Fibroblast of lung (primary cell): Measurements from ENCODE around the gene ANKRD28. TPM values are rescaled to one million over a fixed set of nuclear protein-coding genes. Genes with fewer than 3 reads are reported as not detected.
A peak's percentile ranks its signal among the peaks of the same experiment; 100 is the strongest.

Experiments used
- DNase-seq, 2 donors: peaks; one replicate each; pipeline versions ENCODE4 v3.0.0 to v3.0.0-alpha.2; 2010; ENCODE audit warnings: low read depth in 2 of 2
- H2AFZ ChIP-seq: 2 replicates; pipeline ENCODE4 v1.5.1; 2012; ENCODE audit warnings: low read length, control low read depth, inconsistent platforms
- H3K27ac ChIP-seq: 2 replicates; pipeline ENCODE4 v1.5.1; 2011; ENCODE audit warnings: low read length, control low read depth; ENCODE audit not compliant: insufficient read depth
- H3K27me3 ChIP-seq: 2 replicates; pipeline ENCODE4 v1.5.1; 2011; ENCODE audit warnings: mild to moderate bottlenecking, low read length; ENCODE audit not compliant: control insufficient read depth, insufficient read depth
- H3K36me3 ChIP-seq: 2 replicates; pipeline ENCODE4 v1.5.1; 2011; ENCODE audit warnings: low read length; ENCODE audit not compliant: control insufficient read depth, insufficient read depth
- H3K4me1 ChIP-seq: 2 replicates; pipeline ENCODE4 v1.5.1; 2011; ENCODE audit warnings: low read length; ENCODE audit not compliant: control insufficient read depth, insufficient read depth; ENCODE audit errors: extremely low read depth
- H3K4me2 ChIP-seq: 2 replicates; pipeline ENCODE4 v1.5.1; 2011; ENCODE audit warnings: low read length, control low read depth; ENCODE audit not compliant: insufficient read depth; ENCODE audit errors: extremely low read depth
- H3K4me3 ChIP-seq, 4 experiments: fragments of 200-600 bp in 1 of 4; sonication (generic) in 1 of 4; replicated peaks in 1 of 4; 2 replicates each; pipeline ENCODE4 v1.5.1; 2011 to 2016; ENCODE audit warnings: low read length in 4 of 4, low read depth in 3 of 4, mild to moderate bottlenecking in 3 of 4, control low read depth in 2 of 4, inconsistent platforms in 1 of 4, mixed read lengths in 1 of 4; ENCODE audit not compliant: insufficient read depth in 1 of 4; ENCODE audit errors: control extremely low read depth in 1 of 4
- H3K79me2 ChIP-seq: 2 replicates; pipeline ENCODE4 v1.5.1; 2012; ENCODE audit warnings: mild to moderate bottlenecking, low read length, inconsistent platforms; ENCODE audit not compliant: control insufficient read depth, insufficient read depth
- H3K9ac ChIP-seq: 2 replicates; pipeline ENCODE4 v1.5.1; 2011; ENCODE audit warnings: mild to moderate bottlenecking, low read length, control low read depth; ENCODE audit not compliant: insufficient read depth
- H3K9me3 ChIP-seq: 2 replicates; pipeline ENCODE4 v1.5.1; 2012; ENCODE audit warnings: low read depth, low read length; ENCODE audit not compliant: control insufficient read depth, insufficient read depth
- H4K20me1 ChIP-seq: 2 replicates; pipeline ENCODE4 v1.5.1; 2011; ENCODE audit warnings: low read length; ENCODE audit not compliant: control insufficient read depth, insufficient read depth; ENCODE audit errors: extremely low read depth
- EZH2 ChIP-seq: IDR thresholded peaks from 2 replicates; pipeline ENCODE4 v1.5.1; 2012; ENCODE audit warnings: low read length, control low read depth, mild to moderate bottlenecking; ENCODE audit errors: missing control alignments
- polyA plus RNA-seq, 2 donors: library from polyadenylated mRNA; depleted of rRNA in 1 of 2; stranded (reverse) in 1 of 2; unstranded in 1 of 2; fragments of >200 nt; gene quantifications; 2 replicates each; pipeline ENCODE4 v1.2.1, GENCODE V29; 2011 to 2012; ENCODE audit warnings: missing spikeins in 1 of 2
- total RNA-seq: library from RNA; depleted of rRNA; stranded (reverse); fragments of >200 nt; gene quantifications from 2 replicates; pipeline ENCODE4 v1.2.1, GENCODE V29; 2014
- TF ChIP-seq, protein P1 (sequence below), 2 donors: IDR thresholded peaks in 1 of 2; conservative IDR thresholded peaks in 1 of 2; 1 replicate in 1 of 2; 2 replicates in 1 of 2; pipeline ENCODE4 v1.5.1; 2011 to 2012; ENCODE audit warnings: low read length in 2 of 2, control low read depth in 1 of 2, inconsistent platforms in 1 of 2, low read depth in 1 of 2, mild to moderate bottlenecking in 1 of 2

Gene ANKRD28
- total and polyA plus RNA-seq, 2 donors (not counting 1 experiment from before 2014, with no cell fraction given): 82.3 to 222 TPM

DNA sequence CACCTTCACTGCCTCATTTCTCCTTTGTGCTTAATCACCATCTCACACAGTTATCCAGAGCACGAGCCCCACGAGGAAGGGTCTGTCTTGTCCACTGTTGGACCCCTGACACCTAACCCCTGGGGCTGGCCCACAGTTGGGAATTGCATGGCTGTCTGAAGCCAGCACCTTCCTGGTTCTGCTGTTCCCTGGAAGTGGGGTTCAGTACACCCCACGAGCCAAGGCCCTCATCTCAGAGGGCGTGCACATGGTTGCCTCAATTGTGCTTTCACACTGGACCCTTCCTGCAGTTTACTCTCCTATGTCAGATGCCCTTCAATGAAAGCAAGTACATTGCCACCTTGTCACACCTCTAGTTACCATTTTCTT, 165.6 kb downstream of the ANKRD28 start:
- Histone ChIP-seq H3K4me2 (no peak overlapping the region), H3K27me3 (no peaks in the 10 kb centered on the region), H3K9ac (no peak overlapping the region), H3K4me3 (no peak overlapping the region), H3K79me2 (no peaks in the 10 kb centered on the region), H3K4me1 (peaks cover 40% of the 10 kb centered on the region), H2AFZ (no peak overlapping the region), H3K9me3 (no peaks in the 10 kb centered on the region), H4K20me1 (no peaks in the 10 kb centered on the region), H3K27ac (no peak overlapping the region), H3K36me3 (no peaks in the 10 kb centered on the region)
- TF ChIP-seq, protein P1, sequence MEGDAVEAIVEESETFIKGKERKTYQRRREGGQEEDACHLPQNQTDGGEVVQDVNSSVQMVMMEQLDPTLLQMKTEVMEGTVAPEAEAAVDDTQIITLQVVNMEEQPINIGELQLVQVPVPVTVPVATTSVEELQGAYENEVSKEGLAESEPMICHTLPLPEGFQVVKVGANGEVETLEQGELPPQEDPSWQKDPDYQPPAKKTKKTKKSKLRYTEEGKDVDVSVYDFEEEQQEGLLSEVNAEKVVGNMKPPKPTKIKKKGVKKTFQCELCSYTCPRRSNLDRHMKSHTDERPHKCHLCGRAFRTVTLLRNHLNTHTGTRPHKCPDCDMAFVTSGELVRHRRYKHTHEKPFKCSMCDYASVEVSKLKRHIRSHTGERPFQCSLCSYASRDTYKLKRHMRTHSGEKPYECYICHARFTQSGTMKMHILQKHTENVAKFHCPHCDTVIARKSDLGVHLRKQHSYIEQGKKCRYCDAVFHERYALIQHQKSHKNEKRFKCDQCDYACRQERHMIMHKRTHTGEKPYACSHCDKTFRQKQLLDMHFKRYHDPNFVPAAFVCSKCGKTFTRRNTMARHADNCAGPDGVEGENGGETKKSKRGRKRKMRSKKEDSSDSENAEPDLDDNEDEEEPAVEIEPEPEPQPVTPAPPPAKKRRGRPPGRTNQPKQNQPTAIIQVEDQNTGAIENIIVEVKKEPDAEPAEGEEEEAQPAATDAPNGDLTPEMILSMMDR (conservative IDR thresholded peaks at IDR 0.05 in 1 of 2, IDR thresholded peaks at IDR 0.05 in 1 of 2; ENCODE audit: low read depth in 1 of 2, low read length in 2 of 2): no peak
- no peak for TF ChIP-seq EZH2
- no peak for DNase-seq

DNA sequence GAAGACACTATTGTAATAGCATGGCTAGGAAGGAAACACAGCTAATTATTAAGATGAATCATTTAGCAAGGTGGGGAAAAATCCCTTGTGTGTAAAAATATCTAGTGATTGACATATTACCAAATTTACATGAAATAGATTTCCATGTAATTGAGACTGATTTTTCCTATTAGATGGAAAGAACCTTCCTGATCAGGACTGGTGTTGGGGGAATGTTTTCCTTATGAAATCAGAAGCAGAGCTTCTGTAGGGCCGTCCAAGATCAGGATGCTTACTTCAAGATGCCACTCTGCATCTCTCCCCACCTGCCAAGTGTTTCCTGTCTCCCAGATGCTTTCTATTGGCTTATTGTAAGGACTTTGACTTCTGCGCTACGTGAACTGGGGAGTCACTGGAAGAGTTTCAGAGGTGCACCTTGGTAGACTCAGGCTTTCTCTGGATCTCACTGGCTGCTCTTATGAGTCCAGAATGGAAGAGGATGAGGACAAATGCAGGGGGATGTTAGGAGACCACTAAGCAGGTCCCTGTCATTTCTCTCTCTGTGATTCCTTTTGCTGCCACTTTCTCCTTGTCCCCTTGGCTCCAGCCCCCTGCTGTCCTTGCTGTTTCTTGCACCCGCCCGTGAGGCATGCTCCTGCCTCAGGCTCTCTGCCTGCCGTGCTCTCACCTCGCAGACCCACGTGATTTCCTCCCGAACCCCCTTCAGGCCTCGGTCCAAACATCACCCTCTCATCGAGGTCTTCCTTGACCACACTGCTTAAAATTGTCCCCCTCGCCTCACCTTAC, 166.2 kb downstream of the ANKRD28 start:
- TF ChIP-seq, protein P1 (conservative IDR thresholded peaks at IDR 0.05 in 1 of 2, IDR thresholded peaks at IDR 0.05 in 1 of 2; ENCODE audit: low read depth in 1 of 2, low read length in 2 of 2): no peak
- no peak for TF ChIP-seq EZH2
- no peaks in the 10 kb centered on the region for H3K9me3 ChIP-seq
- H3K4me1 ChIP-seq: peaks cover 36% of the 10 kb centered on the region
- peak overlapping the region; percentile 60 for H3K27ac ChIP-seq
- no peaks in the 10 kb centered on the region for H3K79me2 ChIP-seq
- no peak overlapping the region for H3K4me2 ChIP-seq
- H3K4me3 ChIP-seq: no peak overlapping the region
- H4K20me1 ChIP-seq: no peaks in the 10 kb centered on the region
- H3K27me3 ChIP-seq: no peaks in the 10 kb centered on the region
- no peak overlapping the region for H3K9ac ChIP-seq
- DNase-seq: no peak
- no peaks in the 10 kb centered on the region for H3K36me3 ChIP-seq
- H2AFZ ChIP-seq: no peak overlapping the region

DNA sequence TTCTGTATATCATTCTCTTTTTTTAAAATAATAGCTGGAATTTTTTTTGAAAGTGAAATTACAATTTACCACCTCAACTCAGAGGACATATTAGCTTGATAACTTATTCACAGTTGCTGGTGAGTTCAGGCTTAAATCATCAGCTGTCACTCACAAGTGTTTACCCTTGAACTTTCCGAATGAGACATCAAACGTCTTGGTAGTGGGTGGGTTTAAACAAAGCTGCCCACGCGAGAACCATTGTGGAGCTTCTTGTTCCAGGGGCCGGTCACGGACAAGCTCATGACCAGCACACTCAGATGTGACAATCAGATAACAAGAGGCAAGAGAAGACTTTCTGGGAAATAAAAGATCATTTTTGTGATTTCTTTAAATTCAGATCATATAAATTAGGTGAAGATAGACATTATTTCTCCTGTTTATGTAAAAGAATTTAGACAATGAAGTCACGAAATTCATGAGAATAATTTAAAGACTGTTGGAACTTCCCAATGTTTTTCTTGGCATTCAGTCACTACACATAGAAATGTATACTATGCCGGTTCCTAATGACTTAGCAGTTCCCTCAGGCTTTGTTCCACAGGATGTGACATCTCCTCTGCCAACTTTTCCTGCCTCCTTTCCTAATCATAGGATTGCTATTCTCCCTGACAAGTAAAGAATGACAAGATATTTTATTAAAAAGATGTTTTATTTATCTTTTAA, 167.0 kb downstream of the ANKRD28 start:
- H3K4me1 ChIP-seq: peaks cover 29% of the 10 kb centered on the region

More for the DNA sequence above, 167.0 kb downstream of the ANKRD28 start:
- TF ChIP-seq, protein P1 (conservative IDR thresholded peaks at IDR 0.05 in 1 of 2, IDR thresholded peaks at IDR 0.05 in 1 of 2; ENCODE audit: low read depth in 1 of 2, low read length in 2 of 2): no peak
- no peak for TF ChIP-seq EZH2
- Histone ChIP-seq H3K36me3 (no peaks in the 10 kb centered on the region), H3K27ac (peak overlapping the region; percentile 60), H3K4me3 (peak overlapping the region; percentile 19 to 47 (median 31)), H3K27me3 (no peaks in the 10 kb centered on the region), H4K20me1 (no peaks in the 10 kb centered on the region), H3K9me3 (no peaks in the 10 kb centered on the region), H3K79me2 (no peaks in the 10 kb centered on the region), H2AFZ (no peak overlapping the region), H3K4me2 (peak overlapping the region; percentile 77), H3K9ac (peak overlapping the region; percentile 34)
- DNase-seq: peak; percentile 73 to 84
